ENCODE results near the gene ABI2. TPM values are rescaled to one million over a fixed set of nuclear protein-coding genes. Genes with fewer than 3 reads are reported as not detected.

ABI2 gene
- total RNA-seq, 1 donor from 2014 or later: 91.7 TPM

GRCh38 chr2:203455209-203455608 lies 127.0 kb downstream of the ABI2 start:
- intact Hi-C loops (cut with DNase I): no loop called here
- no peak for DNase-seq (ENCODE audit: low spot score)

- DNase-seq (ENCODE audit: low spot score): no peak
- intact Hi-C loops (cut with DNase I): no loop called here
Measured at GRCh38 chr2:203461746-203462145, 133.6 kb downstream of the ABI2 start.

DNA sequence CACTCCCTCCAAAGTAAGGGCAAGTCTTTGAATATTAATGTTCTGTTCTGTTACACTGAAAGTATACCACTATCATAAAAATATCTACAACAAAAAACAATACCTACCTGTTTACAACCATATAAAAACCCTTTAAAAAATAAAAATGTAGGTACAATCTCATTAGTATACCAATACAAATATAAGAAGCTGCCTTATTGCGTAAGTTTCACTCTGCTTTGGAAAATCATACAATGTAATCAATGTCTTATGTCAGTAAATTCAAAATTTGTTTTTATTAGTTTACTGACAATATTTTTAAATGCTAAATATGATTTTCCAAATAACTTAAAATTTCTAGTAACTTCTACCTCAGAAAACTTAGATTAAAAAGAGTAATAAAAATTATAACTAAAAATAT lies 134.1 kb downstream of the ABI2 start:
- intact Hi-C loops (cut with DNase I): no loop called here
- DNase-seq (ENCODE audit: low spot score): no peak

DNA sequence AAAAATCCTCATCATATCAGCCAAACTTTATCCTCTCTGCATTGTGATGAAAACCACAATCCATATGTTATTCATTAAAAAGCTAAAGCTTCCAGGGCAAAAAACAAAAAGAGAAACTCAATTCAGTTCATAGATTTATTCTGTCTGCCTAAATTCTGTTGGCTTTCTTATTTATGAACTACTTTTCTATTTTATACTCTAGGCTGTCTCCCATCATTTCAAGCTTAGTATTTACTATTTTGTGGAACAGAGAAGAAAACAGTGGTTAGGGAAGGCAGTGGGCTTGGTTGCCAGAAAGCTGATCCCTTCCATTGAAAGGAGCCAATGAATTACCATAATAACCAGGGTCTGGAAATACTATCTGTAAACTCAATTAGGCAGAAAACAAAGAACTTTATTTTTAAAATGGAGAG lies 135.1 kb downstream of the ABI2 start:
- intact Hi-C loops (cut with DNase I): no loop called here
- DNase-seq (ENCODE audit: low spot score): no peak

DNA sequence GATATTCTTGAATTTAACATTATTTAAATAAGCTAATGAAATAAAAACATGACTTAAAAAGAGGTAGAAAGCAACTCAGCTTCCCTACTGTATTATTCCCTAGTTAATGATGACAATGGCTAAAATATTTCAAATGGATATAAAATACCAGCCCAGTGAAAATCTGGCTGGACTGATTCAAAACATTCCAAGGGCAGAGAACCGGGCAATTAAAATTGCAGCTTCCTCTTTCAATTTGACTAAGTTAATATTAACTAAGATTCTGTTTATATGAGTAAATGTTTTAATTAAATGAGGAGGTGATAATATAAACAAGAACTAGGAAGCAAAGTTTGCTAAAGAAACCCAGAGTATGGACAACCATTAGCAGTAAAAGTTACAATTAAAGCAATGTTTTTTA lies 141.4 kb downstream of the ABI2 start:
- intact Hi-C loops (cut with DNase I): no loop called here
- no peak for DNase-seq (ENCODE audit: low spot score)

DNA sequence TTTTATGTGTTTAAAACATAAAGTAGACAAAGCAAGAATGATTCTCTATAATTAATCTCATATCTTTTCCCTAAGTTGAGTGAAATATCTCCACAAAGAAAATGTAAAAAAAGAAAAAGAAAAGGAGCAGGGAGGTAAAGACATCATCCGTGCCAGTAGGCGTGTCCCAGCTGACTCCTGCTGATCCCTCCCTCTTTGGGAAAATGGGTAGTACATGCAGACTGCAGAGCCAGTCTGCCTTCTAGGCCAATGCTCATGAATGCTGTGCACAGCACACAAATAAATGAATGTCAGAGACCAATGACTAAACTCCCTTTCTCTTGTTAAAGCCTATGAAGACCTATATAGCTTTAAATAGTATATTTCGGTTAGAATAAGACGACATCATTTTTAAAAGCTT lies 142.2 kb downstream of the ABI2 start:
- intact Hi-C loops (cut with DNase I): no loop called here
- no peak for DNase-seq (ENCODE audit: low spot score)

GRCh38 chr2:203471323-203471722 lies 143.1 kb downstream of the ABI2 start:
- intact Hi-C loops (cut with DNase I): no loop called here
- DNase-seq (ENCODE audit: low spot score): no peak

DNA sequence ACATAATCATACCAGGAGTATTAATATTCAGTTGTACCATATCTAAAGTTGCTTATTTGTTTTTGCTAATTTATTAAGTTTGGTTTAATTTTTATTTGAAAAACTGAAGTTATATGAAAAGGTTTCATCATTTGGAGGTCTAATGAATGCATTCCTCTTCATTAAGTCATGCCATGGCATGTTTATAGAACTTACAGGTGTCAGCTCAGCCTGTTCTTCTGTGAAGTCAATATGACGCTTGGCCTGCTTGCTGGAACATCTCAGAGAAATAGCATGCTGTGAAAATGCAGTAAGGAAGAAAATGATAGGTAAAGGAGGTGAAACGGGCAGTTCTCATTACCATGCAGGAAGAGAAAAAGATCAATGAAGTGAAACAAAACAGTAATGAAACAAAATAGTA lies 148.7 kb downstream of the ABI2 start:
- DNase-seq (ENCODE audit: low spot score): no peak
- intact Hi-C loops (cut with DNase I): no loop called here

- intact Hi-C loops (cut with DNase I): loop anchor here (5.0 kb wide), 1 partner anchor 427 kb away; no protein-coding TSS in a partner anchor
- no peak for DNase-seq (ENCODE audit: low spot score)
Measured at GRCh38 chr2:203480623-203481022, 152.4 kb downstream of the ABI2 start.

GRCh38 chr2:203484266-203485112 lies 156.3 kb downstream of the ABI2 start:
- DNase-seq (ENCODE audit: low spot score): no peak
- intact Hi-C loops (cut with DNase I): loop anchor here (2.0 to 5.0 kb wide), 2 partner anchors 330 to 423 kb away; no protein-coding TSS in a partner anchor

DNA sequence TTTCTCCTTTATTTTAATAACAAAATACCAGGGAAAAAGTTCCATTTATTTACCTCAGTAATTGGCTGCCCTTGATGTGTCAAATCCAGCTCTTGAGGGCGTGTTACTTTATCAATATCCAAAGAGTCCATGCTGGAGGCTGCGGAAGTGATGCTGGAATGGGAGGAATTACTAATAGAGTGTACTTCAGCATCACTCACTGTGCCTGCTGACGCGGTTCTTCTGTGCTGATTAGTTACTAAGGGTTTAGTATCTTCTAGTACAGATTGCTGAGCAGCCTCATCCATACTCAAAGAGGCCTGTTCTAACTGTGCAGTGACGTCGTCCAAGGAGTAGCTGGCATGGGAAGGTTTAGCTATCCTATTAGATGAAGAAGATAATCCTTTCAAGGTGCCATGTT lies 161.3 kb downstream of the ABI2 start:
- DNase-seq (ENCODE audit: low spot score): no peak
- intact Hi-C loops (cut with DNase I): no loop called here

DNA sequence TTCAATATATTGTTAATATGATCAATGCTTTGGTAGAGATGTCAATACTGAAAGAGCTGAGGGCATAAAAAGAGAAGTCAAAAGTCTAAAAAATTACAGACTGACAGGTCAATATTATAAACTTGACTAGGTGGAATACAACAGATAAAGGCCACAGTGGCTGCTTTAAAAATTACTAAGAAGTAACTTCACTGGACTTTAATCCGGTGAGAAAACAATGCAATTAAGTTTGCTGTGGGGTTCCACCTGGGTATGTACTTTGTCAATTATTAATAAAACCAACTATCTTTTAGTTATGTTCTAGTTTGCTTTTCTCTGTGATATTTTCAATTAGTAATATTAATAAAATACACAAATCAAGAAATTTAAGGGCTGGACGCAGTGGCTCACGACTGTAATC lies 162.2 kb downstream of the ABI2 start:
- no peak for DNase-seq (ENCODE audit: low spot score)
- intact Hi-C loops (cut with DNase I): loop anchor here (5.0 kb wide), 1 partner anchor 162 kb away; no protein-coding TSS in a partner anchor

GRCh38 chr2:203492965-203493364 lies 164.8 kb downstream of the ABI2 start:
- intact Hi-C loops (cut with DNase I): loop anchor here (5.0 kb wide), 1 partner anchor 159 kb away; no protein-coding TSS in a partner anchor
- DNase-seq (ENCODE audit: low spot score): no peak

Other genes with a start within 250 kb of the ABI2 start
- 13.1 TPM for gene CYP20A1, start 89.4 kb upstream of the ABI2 start, total RNA-seq
- 20.6 TPM for gene RAPH1, start 206.9 kb downstream of the ABI2 start, total RNA-seq

Measured in cardiac septum (tissue), 1 donor.